NCI-H146 treated with DMSO at 0.1 percent for 48 hours (cell line): ENCODE measurements around the gene KLHL6.
"Not testable (repeated sequence)": the region's sequence is repeated elsewhere in the genome, so short reads cannot be mapped to it uniquely, and the experiment has no call there.

Experiments used
- DNase-seq: peaks from one replicate; lab custom pipeline; 2025; ENCODE audit not compliant: unreplicated experiment; lab: John Stamatoyannopoulos, UW

The KLHL6 gene

DNA sequence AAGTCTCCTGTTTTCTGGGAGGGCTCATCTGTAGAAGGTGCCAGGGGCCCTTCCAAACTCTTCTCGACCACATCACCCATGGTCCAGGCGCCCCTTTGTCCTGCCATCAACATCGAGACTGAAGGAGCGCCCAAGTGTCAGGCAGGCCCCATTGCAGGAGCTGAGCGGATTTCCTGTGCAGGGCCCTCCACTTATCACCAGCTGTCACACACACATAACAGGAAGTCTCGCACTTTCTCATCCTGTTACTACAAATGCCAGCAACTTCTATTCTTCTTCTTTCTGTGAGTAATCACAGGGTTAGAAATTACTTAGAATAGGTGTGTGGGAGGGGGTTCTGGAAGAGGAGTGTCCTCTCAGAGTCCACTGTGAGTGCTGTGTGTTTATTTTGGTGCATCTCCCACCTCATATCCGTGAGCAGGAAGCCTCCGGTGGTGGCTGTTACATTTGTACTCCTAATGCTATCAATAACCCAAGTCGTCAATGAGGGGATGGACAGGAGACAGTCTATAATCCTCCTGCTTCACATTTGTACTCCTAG lies at the start of gene KLHL6:
Gene KLHL6 (minus strand): TSS at position 166 of the 541 bp plus-strand sequence. CDS start 53 bp downstream, at position 113.
- no peak for DNase-seq

- no peak for DNase-seq
These were observed 42.5 kb upstream of the KLHL6 start for GRCh38 chr3:183597959-183598358.

GRCh38 chr3:183594636-183595035 lies 39.1 kb upstream of the KLHL6 start:
- DNase-seq, result no peak

DNA sequence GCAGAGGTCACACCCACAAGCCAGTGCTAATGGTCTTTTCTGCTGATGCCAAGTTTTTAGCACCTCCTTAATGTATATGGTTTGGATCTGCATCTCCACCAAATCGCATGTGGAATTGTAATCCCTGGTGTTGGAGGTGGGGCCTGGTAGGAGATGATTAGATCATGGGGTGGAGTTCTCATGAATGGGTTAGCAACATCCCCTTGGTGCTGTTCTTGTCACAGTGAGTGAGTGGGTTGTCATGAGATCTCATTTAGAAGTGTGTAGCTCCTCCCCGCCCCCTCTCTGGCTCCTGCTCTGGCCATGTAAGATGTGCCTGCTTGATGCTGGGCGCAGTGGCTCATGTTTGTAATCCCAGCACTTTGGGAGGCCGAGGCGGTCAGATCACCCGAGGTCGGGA lies 37.3 kb upstream of the KLHL6 start:
- no peak for DNase-seq

GRCh38 chr3:183591881-183592521 lies 36.5 kb upstream of the KLHL6 start:
- DNase-seq, result no peak

- DNase-seq, result no peak
These were observed 34.9 kb upstream of the KLHL6 start for GRCh38 chr3:183590442-183590841.

- no peak for DNase-seq
These were observed 31.8 kb upstream of the KLHL6 start for GRCh38 chr3:183587336-183587735.

DNA sequence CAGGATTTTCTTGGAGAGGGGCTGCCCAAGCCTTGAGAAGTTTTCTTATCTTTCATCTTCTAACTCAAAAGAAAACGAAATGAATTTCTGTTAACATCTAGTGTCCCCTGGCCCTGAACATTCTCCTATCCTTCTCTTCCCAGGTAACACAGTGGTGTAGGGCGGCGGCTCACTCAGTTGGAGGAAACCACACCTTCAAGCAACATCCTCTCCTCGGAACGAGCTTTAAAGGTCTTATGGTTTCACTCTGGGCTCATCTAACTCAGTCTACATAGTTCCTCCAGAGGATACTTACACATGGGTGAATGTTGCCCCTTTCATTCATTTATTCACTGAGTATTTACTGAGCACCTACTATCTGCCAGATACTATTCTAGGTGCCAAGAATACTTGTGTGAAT lies 31.0 kb upstream of the KLHL6 start:
- DNase-seq, result no peak

- no peak for DNase-seq
These were observed 29.4 kb upstream of the KLHL6 start for GRCh38 chr3:183584914-183585280.

DNA sequence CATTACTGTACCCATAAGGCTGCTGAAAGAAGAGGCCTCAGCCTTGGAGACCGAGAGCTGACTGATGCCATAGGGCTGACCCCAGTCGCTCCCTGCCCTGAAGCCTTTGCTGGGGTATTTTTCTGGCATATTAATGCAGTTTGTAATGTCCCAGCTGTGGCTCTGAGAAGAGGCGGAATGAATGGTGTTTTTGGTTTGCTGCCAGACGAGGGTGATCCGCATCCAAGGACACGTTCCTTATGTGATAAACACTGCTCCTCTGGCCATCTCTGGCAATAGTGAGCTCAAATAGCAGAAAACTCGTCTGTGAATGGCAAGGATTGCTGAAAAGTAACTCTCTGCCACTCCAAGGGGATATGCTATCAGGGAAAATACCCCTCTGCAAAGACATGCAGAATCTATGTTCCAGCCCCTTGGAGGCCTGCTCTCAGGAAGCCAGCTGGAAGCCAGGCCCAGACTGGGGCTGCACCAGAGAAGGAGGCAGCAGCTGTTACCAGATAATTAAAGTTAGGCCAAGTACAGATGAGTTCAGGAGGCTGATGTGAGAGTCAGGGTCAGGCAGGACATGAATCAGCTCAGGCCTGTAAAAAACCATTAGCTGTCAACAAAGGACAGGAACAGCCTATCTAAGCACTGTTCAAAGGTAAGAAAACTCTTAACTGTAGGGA lies 28.9 kb upstream of the KLHL6 start:
- DNase-seq, result no peak

- DNase-seq, result no peak
These were observed 28.1 kb upstream of the KLHL6 start for GRCh38 chr3:183583331-183584245.

DNA sequence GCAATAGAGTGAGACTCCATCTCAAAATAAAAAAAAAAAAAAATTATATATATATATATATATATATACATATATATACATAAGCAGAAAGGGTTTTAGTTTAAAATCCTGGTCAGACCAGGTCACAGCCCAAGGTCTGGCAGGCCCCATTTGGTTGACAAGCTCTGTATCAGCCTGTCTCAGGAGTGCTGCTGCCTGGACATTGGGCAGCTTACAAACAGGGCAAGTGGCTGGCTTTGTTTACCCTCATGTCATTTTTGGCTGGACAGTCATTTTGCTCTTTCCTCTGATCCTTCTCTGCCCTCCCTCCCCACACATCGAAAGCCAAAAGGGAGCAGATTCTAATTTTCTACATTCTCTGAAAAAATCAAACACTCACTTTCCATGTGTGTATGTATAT lies 26.7 kb upstream of the KLHL6 start:
- DNase-seq, result no peak

- DNase-seq, result no peak
These were observed 26.1 kb upstream of the KLHL6 start for GRCh38 chr3:183581496-183582155.

DNA sequence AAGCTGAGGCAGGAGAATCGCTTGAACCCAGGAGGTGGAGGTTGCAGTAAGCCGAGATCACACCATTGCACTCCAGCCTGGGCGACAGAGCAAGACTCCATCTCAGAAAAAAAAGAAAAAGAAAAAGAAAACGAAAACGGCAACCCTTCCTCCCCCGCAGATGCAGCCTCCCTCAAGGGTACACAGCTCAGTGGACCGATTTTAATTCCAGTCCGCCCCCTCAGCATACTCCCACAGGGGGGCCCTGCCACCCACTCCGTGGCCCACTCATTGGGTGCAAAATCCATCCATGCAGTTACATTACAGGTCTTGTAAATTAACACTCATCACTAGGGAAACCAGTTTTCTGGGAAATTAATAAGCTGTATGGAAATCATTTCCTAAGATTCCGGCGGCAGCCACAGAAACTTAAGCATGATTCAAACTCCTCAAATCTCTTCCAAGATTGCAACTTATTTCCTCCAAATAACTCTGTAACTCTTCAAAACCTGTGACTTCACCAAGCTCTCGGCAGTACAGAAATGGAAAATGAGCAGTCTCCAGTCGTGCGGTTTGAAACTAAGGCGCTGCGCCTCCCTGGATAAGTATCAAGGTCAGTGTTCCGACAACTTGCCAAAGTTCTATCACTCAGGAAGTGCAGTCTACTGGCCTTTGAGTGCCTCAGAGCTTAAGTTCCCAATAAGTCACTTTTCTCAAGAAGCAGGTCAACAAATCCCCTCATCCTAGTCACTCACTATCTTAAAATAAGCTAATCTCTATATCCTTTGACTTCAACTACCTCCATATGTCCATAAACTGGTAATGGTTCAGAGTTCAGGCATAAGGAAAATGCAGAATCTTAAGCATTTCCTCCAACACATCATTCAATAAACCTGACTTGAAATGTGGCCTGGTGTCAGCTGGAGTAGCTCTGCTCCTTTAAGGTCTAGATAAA lies 24.7 kb upstream of the KLHL6 start:
- DNase-seq, result no peak

- DNase-seq, result no peak
These were observed 22.7 kb upstream of the KLHL6 start for GRCh38 chr3:183578179-183578578.

DNA sequence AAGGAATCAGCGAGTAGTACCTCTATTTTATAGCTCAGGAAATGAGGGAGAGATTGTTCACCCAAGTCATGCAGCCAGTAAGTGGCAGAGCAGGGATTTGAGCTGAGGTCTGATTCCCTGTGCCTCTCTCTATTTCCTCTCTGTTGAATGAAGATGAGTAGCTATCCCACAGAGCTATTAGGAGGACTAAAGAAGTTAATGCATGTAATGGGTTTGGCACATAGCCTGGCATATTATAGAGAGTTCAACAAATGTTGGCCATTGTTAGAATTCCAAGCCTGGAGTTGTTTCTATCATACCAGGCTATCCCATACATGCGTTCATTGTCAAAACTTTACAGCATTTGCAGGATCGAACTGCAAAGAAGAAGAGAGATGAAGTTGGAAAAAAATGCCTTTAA lies 21.8 kb upstream of the KLHL6 start:
- DNase-seq, result no peak

DNA sequence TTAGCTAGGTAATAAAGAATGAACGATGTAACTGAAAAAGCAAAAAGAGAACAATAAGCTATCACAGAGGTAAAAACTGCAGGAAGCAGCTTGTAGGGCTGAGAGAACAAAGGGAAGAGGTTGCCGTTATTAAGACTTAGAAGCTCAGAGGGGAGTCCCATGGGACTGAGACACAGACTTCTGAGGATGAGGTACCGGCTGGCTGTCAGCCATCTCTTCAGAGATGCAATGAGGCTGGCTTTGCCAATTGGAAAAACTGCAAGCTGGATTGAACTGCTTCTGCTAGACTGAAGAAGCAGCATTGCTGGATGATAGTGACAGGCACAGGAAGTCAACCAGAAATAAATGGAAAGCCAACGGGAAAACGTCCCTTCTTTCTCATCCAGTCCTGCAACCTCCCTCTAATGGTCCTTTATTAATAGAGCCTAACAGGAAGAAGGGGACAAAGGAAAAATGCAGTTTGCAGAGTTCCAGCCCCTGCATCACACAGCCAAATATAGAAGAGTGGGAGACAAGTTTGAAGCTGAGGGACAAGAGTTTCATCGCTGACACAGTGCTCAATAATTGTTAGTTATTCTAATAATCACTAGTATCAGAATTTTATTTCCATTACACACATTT lies 21.1 kb upstream of the KLHL6 start:
- DNase-seq, result peak; percentile 34

GRCh38 chr3:183572935-183573334 lies 17.4 kb upstream of the KLHL6 start:
- DNase-seq, result no peak

GRCh38 chr3:183570191-183570590 lies 14.7 kb upstream of the KLHL6 start:
- DNase-seq, result not testable (repeated sequence)

GRCh38 chr3:183566880-183567279 lies 11.4 kb upstream of the KLHL6 start:
- DNase-seq, result no peak
